Tibial nerve (tissue), 4 donors: ENCODE data around the gene AIG1. TPM values are rescaled to one million over a fixed set of nuclear protein-coding genes. Genes with fewer than 3 reads are reported as not detected.

Source experiments
- DNase-seq, 2 donors: peaks; one replicate each; pipeline ENCODE4 v3.0.0-alpha.2; 2019; ENCODE audit warnings: low spot score in 2 of 2
- H3K27ac ChIP-seq, 4 donors: fragments of 200-600 bp; sonication (generic) in 3 of 4; one replicate each; pipeline ENCODE4 v1.5.1; 2017 to 2019; ENCODE audit warnings: mild to moderate bottlenecking in 1 of 4
- H3K27me3 ChIP-seq, 2 donors: fragments of 200-600 bp; sonication (generic) in 1 of 2; one replicate each; pipeline versions ENCODE4 v1.5.1 to v1.6.0; 2017 to 2019
- H3K36me3 ChIP-seq, 3 donors: fragments of 200-600 bp; sonication (generic); one replicate each; pipeline ENCODE4 v1.5.1; 2018 to 2019
- H3K4me1 ChIP-seq, 4 donors: fragments of 200-600 bp; sonication (generic) in 3 of 4; one replicate each; pipeline ENCODE4 v1.5.1; 2017 to 2019
- H3K4me3 ChIP-seq, 4 donors: fragments of 200-600 bp; sonication (generic) in 3 of 4; one replicate each; pipeline ENCODE4 v1.5.1; 2017 to 2019; ENCODE audit warnings: mild to moderate bottlenecking in 1 of 4, moderate library complexity in 1 of 4
- H3K9me3 ChIP-seq, 4 donors: fragments of 200-600 bp; sonication (generic) in 3 of 4; one replicate each; pipeline ENCODE4 v1.5.1; 2017 to 2019
- EP300 ChIP-seq, 2 donors: sonication (generic); formaldehyde crosslinking; IDR thresholded peaks; one replicate each; pipeline ENCODE4 v1.6.1; 2017; ENCODE audit warnings: antibody characterized with exemption in 2 of 2, mild to moderate bottlenecking in 1 of 2
- POLR2A ChIP-seq, 2 donors: fragments of 450-650 bp; IDR thresholded peaks; one replicate each; pipeline ENCODE4 v1.6.1; 2017; ENCODE audit warnings: antibody characterized with exemption in 2 of 2, mild to moderate bottlenecking in 2 of 2, moderate library complexity in 2 of 2
- WGBS, 2 donors: methylation state at CpG; one replicate each; pipeline ENCODE4 v1.1.5; 2018; 5-methylcytosine and 5-hydroxymethylcytosine counted together
- total RNA-seq, 4 donors: library from RNA; depleted of rRNA; stranded (reverse); fragments of >200 nt; gene quantifications; one replicate each; pipeline ENCODE4 v1.1.0, GENCODE V29; 2016
- TF ChIP-seq, protein P1 (sequence below), 5 experiments: fragments of 200-600 bp in 3 of 5; fragments of 450-650 bp in 2 of 5; sonication (generic) in 3 of 5; IDR thresholded peaks; one replicate each; pipeline ENCODE4 v1.5.1; 2016 to 2019; ENCODE audit warnings: antibody characterized with exemption in 5 of 5, mild to moderate bottlenecking in 3 of 5, moderate library complexity in 2 of 5

Gene AIG1
- total RNA-seq, 4 donors from 2014 or later = 18.2 to 23.9 (median 22.2) TPM

DNA sequence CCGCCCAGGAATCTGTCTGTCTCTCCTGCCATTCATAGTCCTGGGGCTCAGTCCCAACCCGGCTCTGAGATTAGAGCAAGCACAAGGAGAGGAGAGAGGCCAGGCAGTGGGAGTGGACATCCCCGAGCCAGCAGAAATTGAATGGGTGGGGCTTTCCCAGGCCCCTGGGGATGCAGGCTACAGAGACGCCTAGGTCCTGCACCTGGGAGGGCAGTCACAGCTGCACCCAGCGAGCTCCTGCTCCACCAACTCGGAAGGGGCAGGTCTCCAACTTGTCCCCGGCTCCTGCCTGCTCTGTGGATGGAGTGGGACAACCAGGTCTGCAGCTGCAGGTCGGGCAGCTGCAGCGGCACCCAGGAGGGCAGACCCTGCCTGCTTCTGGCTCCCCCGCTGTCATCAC lies 11.1 kb upstream of the AIG1 start:
- no peaks in the 10 kb centered on the region for H3K27me3 ChIP-seq
- 88 to 93% methylated on average over 8 to 10 of the region's 10 CpGs for WGBS, 2 donors
- DNase-seq = no peak
- no peak overlapping the region for H3K4me3 ChIP-seq
- peaks cover 0 to 4% (median 0%) of the 10 kb centered on the region in 4 donors for H3K9me3 ChIP-seq
- no peaks in the 10 kb centered on the region for H3K36me3 ChIP-seq
- no peak overlapping the region for H3K27ac ChIP-seq
- TF ChIP-seq, protein P1, sequence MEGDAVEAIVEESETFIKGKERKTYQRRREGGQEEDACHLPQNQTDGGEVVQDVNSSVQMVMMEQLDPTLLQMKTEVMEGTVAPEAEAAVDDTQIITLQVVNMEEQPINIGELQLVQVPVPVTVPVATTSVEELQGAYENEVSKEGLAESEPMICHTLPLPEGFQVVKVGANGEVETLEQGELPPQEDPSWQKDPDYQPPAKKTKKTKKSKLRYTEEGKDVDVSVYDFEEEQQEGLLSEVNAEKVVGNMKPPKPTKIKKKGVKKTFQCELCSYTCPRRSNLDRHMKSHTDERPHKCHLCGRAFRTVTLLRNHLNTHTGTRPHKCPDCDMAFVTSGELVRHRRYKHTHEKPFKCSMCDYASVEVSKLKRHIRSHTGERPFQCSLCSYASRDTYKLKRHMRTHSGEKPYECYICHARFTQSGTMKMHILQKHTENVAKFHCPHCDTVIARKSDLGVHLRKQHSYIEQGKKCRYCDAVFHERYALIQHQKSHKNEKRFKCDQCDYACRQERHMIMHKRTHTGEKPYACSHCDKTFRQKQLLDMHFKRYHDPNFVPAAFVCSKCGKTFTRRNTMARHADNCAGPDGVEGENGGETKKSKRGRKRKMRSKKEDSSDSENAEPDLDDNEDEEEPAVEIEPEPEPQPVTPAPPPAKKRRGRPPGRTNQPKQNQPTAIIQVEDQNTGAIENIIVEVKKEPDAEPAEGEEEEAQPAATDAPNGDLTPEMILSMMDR (IDR thresholded peaks at IDR 0.05) = no peak
- TF ChIP-seq POLR2A (IDR thresholded peaks at IDR 0.05) (no peak), EP300 (IDR thresholded peaks at IDR 0.05) (no peak)
- no peaks in the 10 kb centered on the region for H3K4me1 ChIP-seq

DNA sequence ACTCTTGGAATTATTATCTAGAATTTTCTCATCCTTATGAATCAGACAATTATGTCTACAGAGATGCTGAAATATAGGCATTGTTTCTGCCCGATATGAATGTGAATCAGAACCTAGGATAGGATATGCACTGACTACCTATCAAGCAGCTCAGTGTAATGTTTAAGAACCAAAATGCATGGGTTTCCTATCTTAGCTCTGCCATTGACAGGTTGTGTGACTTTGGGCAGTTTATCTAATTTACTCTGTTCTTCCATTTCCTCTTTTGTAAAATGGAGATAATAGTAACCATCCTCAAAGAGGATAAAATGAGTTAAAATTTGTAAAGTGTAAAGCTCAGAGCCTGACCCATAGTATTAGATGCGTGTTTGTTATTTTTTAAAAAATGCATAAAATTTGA lies 10.2 kb upstream of the AIG1 start:
- DNase-seq = no peak
- WGBS, 2 donors = 84 to 94% methylated on average over 2 of the region's 2 CpGs
- TF ChIP-seq EP300 (IDR thresholded peaks at IDR 0.05) (no peak), POLR2A (IDR thresholded peaks at IDR 0.05) (no peak)
- TF ChIP-seq, protein P1 (IDR thresholded peaks at IDR 0.05) = no peak

DNA sequence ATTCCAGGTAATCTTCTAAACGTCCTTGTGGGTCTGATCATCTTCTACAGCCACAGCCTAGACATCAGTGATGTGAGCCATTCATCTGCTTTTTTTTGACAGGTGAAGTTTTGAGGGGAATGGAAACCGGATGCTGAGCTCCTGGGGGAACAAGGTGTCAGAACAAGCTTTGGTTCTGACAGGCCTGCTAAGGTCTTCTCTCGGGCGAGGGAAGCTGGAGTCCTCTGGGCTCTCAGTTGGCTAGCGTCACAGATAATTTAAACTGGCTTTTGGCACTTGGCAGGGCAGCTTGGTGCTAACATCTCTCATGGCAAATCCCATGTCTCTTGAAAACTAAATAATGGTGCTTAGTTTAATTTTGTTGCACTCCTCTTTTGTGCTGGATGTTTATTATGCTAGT lies 8.4 kb upstream of the AIG1 start:
- WGBS, 2 donors = 80 to 81% methylated on average over 5 of the region's 5 CpGs
- H3K36me3 ChIP-seq = no peaks in the 10 kb centered on the region
- H3K4me3 ChIP-seq = no peak overlapping the region
- peaks cover 0 to 4% (median 0%) of the 10 kb centered on the region in 4 donors for H3K9me3 ChIP-seq
- no peaks in the 10 kb centered on the region for H3K27me3 ChIP-seq
- H3K27ac ChIP-seq = no peak overlapping the region
- TF ChIP-seq POLR2A (IDR thresholded peaks at IDR 0.05) = no peak
- TF ChIP-seq, protein P1 (IDR thresholded peaks at IDR 0.05) = no peak
- TF ChIP-seq EP300 (IDR thresholded peaks at IDR 0.05) = no peak
- DNase-seq = no peak
- H3K4me1 ChIP-seq = no peaks in the 10 kb centered on the region

More for the DNA sequence above, 10.2 kb upstream of the AIG1 start:
- Histone ChIP-seq H3K4me3 (no peak overlapping the region), H3K27ac (no peak overlapping the region), H3K4me1 (no peaks in the 10 kb centered on the region), H3K9me3 (peaks cover 0 to 4% (median 0%) of the 10 kb centered on the region in 4 donors), H3K36me3 (no peaks in the 10 kb centered on the region), H3K27me3 (no peaks in the 10 kb centered on the region)

DNA sequence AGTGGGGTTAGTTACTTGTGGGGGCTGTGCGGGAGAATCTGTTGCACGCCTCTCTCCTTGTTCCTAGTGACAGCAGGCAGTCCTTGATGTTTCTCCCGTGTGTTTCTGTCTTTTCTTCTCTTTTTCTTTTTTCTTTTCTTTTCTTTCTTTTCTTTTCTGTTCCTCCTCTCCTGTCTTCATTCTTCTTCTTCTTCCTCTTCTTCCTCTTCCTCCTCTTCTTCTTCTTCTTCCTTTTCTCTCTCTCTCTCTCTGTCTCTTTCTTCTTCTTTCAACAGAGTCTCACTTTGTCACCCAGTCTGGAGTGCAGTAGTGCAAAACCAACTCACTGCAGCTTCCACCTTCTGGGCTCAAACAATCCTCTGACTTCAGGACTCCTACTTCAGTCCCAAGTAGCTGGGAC lies 6.8 kb upstream of the AIG1 start:
- Histone ChIP-seq H3K27me3 (no peaks in the 10 kb centered on the region), H3K27ac (no peak overlapping the region), H3K36me3 (no peaks in the 10 kb centered on the region), H3K9me3 (no peaks in the 10 kb centered on the region), H3K4me1 (no peaks in the 10 kb centered on the region), H3K4me3 (no peak overlapping the region)
- TF ChIP-seq POLR2A (IDR thresholded peaks at IDR 0.05) (no peak), EP300 (IDR thresholded peaks at IDR 0.05) (no peak)
- TF ChIP-seq, protein P1 (IDR thresholded peaks at IDR 0.05) = no peak
- 74 to 84% methylated on average over 3 of the region's 3 CpGs for WGBS, 2 donors
- DNase-seq = no peak

DNA sequence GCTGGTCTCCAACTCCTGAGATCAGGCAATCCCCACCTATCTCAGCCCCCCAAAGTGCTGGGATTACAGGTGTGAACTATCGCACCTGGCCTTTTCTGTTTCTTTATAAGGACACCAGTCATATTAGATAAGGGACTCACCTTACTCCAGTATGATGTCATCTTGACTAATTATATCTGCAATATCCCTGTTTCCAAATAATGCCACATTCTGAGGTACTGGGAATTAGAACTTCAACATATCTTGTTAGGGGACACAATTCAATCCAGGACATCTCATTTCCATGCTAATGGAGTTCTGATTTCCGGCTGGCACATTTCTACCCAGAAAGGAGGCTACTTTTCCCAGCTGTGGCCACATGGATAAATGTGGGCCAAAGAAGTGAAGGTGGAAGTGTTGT lies 6.4 kb upstream of the AIG1 start:
- TF ChIP-seq POLR2A (IDR thresholded peaks at IDR 0.05) (no peak), EP300 (IDR thresholded peaks at IDR 0.05) (no peak)
- TF ChIP-seq, protein P1 (IDR thresholded peaks at IDR 0.05) = no peak
- Histone ChIP-seq H3K4me1 (peaks cover 0 to under 1% (median 0%) of the 10 kb centered on the region in 4 donors), H3K27me3 (no peaks in the 10 kb centered on the region), H3K27ac (no peak overlapping the region), H3K4me3 (no peak overlapping the region), H3K9me3 (no peaks in the 10 kb centered on the region), H3K36me3 (no peaks in the 10 kb centered on the region)
- DNase-seq = no peak
- 83 to 91% methylated on average over 2 of the region's 2 CpGs for WGBS, 2 donors
